GM18867 (cell line): ENCODE data around the gene SETD1B.

Experiments used
- ATAC-seq: cut with Tn5 transposase; IDR thresholded peaks from one replicate; pipeline ENCODE4 v1.9.1; 2021; ENCODE audit warnings: mild to moderate bottlenecking, moderate library complexity; ENCODE audit not compliant: unreplicated experiment

The SETD1B gene

GRCh38 chr12:121823101-121823726 is 19.4 kb downstream of the SETD1B start:
- ATAC-seq: no peak

- no peak for ATAC-seq
Observed at GRCh38 chr12:121823727-121824115, 19.9 kb downstream of the SETD1B start.

GRCh38 chr12:121825041-121825523 is 21.3 kb downstream of the SETD1B start:
- ATAC-seq: no peak

- no peak for ATAC-seq
Observed at GRCh38 chr12:121826318-121827150, 22.7 kb downstream of the SETD1B start.

GRCh38 chr12:121827351-121828099 is 23.7 kb downstream of the SETD1B start:
- ATAC-seq: no peak

GRCh38 chr12:121828306-121828705 is 24.5 kb downstream of the SETD1B start:
- ATAC-seq: no peak

GRCh38 chr12:121828826-121829225 is 25.0 kb downstream of the SETD1B start:
- no peak for ATAC-seq

- ATAC-seq: no peak
Observed at GRCh38 chr12:121829250-121829918, 25.6 kb downstream of the SETD1B start.

GRCh38 chr12:121830134-121830533 is 26.3 kb downstream of the SETD1B start:
- no peak for ATAC-seq

GRCh38 chr12:121830588-121831265 is 26.9 kb downstream of the SETD1B start:
- ATAC-seq: no peak

- no peak for ATAC-seq
Observed at GRCh38 chr12:121831571-121832245, 27.9 kb downstream of the SETD1B start.

GRCh38 chr12:121837680-121838079 is 33.9 kb downstream of the SETD1B start:
- ATAC-seq: no peak

GRCh38 chr12:121838126-121838525 is 34.3 kb downstream of the SETD1B start:
- ATAC-seq: no peak

GRCh38 chr12:121839106-121839992 is 35.5 kb downstream of the SETD1B start:
- peak; percentile 92 for ATAC-seq

- no peak for ATAC-seq
Observed at GRCh38 chr12:121839993-121840761, 36.4 kb downstream of the SETD1B start.

- no peak for ATAC-seq
Observed at GRCh38 chr12:121843236-121843982, 39.6 kb downstream of the SETD1B start.

GRCh38 chr12:121845701-121846100 is 41.9 kb downstream of the SETD1B start:
- ATAC-seq: no peak
